Measurements from ENCODE around the gene CBFA2T2. TPM values are rescaled to one million over a fixed set of nuclear protein-coding genes. Genes with fewer than 3 reads are reported as not detected.

CBFA2T2 gene
- total and polyA plus RNA-seq, 2 experiments from 2014 or later = 29.2 to 33.1 TPM

- Histone ChIP-seq H3K36me3 (replicated peaks; ENCODE audit: insufficient read depth, low read depth) (no peaks in the 10 kb centered on the region), H2AFZ (peak within 1 kb of the TSS; percentile 69), H4K20me1 (ENCODE audit: insufficient read depth, poor library complexity, severe bottlenecking) (no peaks in the 10 kb centered on the region), H3K9me3 (ENCODE audit: low read depth) (no peaks in the 10 kb centered on the region), H3K4me3 (peak within 1 kb of the TSS; percentile 24), H3K27ac (peak within 1 kb of the TSS; percentile 34), H3K9me2 (replicated peaks; ENCODE audit: insufficient read depth) (no peaks in the 10 kb centered on the region), H3K4me2 (peak within 1 kb of the TSS; percentile 91), H3K79me2 (peaks cover 30% of the 10 kb centered on the region), H3K27me3 (no peaks in the 10 kb centered on the region), H3K4me1 (ENCODE audit: insufficient read depth) (peaks cover 11% of the 10 kb centered on the region)
- TF ChIP-seq CTCF (IDR thresholded peaks at IDR 0.05; ENCODE audit: poor library complexity) (peak; percentile 36), EZH2phosphoT487 (IDR thresholded peaks at IDR 0.05; ENCODE audit: low read depth, severe bottlenecking, unreplicated experiment) (no peak)
- DNase-seq (ENCODE audit: low spot score) = peak; percentile 99
- 4% methylated on average over 69 of the region's 101 CpGs for WGBS (ENCODE audit: low lambda C conversion rate, missing lambda C conversion rate)
These were observed 196.4 kb downstream of the CBFA2T2 start, which contains the start of gene E2F1 for GRCh38 chr20:33686100-33686983. E2F1 (minus strand) TSS chr20:33686385; CDS start chr20:33686264, 121 bp downstream.

- no peak overlapping the region for H3K4me3 ChIP-seq
- H3K27me3 ChIP-seq = no peaks in the 10 kb centered on the region
- peaks cover 11% of the 10 kb centered on the region for H3K4me1 ChIP-seq (ENCODE audit: insufficient read depth)
- no peak overlapping the region for H3K27ac ChIP-seq
- DNase-seq (ENCODE audit: low spot score) = no peak
- H3K36me3 ChIP-seq (replicated peaks; ENCODE audit: insufficient read depth, low read depth) = no peaks in the 10 kb centered on the region
- peaks cover 30% of the 10 kb centered on the region for H3K79me2 ChIP-seq
- no peaks in the 10 kb centered on the region for H3K9me2 ChIP-seq (replicated peaks; ENCODE audit: insufficient read depth)
- H3K4me2 ChIP-seq = peak overlapping the region; percentile 72
- H3K9me3 ChIP-seq (ENCODE audit: low read depth) = no peaks in the 10 kb centered on the region
- H4K20me1 ChIP-seq (ENCODE audit: insufficient read depth, poor library complexity, severe bottlenecking) = no peaks in the 10 kb centered on the region
- TF ChIP-seq EZH2 (IDR thresholded peaks at IDR 0.05; ENCODE audit: borderline replicate concordance) (no peak), EZH2phosphoT487 (IDR thresholded peaks at IDR 0.05; ENCODE audit: low read depth, severe bottlenecking, unreplicated experiment) (no peak)
- H2AFZ ChIP-seq = peak overlapping the region; percentile 69
- 89% methylated on average over 14 of the region's 14 CpGs for WGBS (ENCODE audit: low lambda C conversion rate, missing lambda C conversion rate)
These were observed 197.1 kb downstream of the CBFA2T2 start for GRCh38 chr20:33686984-33687366.

GRCh38 chr20:33687370-33687915 is 197.5 kb downstream of the CBFA2T2 start:
- H3K36me3 ChIP-seq (replicated peaks; ENCODE audit: insufficient read depth, low read depth) = no peaks in the 10 kb centered on the region
- 89% methylated on average over 8 of the region's 8 CpGs for WGBS (ENCODE audit: low lambda C conversion rate, missing lambda C conversion rate)
- no peak overlapping the region for H3K4me2 ChIP-seq
- no peak overlapping the region for H2AFZ ChIP-seq
- DNase-seq (ENCODE audit: low spot score) = peak; percentile 18
- no peak overlapping the region for H3K4me3 ChIP-seq
- TF ChIP-seq CTCF (IDR thresholded peaks at IDR 0.05; ENCODE audit: poor library complexity) (no peak), EZH2phosphoT487 (IDR thresholded peaks at IDR 0.05; ENCODE audit: low read depth, severe bottlenecking, unreplicated experiment) (no peak), EZH2 (IDR thresholded peaks at IDR 0.05; ENCODE audit: borderline replicate concordance) (no peak)
- no peaks in the 10 kb centered on the region for H3K9me2 ChIP-seq (replicated peaks; ENCODE audit: insufficient read depth)
- peaks cover 26% of the 10 kb centered on the region for H3K79me2 ChIP-seq
- H4K20me1 ChIP-seq (ENCODE audit: insufficient read depth, poor library complexity, severe bottlenecking) = no peaks in the 10 kb centered on the region
- no peak overlapping the region for H3K27ac ChIP-seq
- no peaks in the 10 kb centered on the region for H3K27me3 ChIP-seq
- H3K9me3 ChIP-seq (ENCODE audit: low read depth) = no peaks in the 10 kb centered on the region
- peaks cover 11% of the 10 kb centered on the region for H3K4me1 ChIP-seq (ENCODE audit: insufficient read depth)

Data from hepatocyte (in vitro differentiated cells).